ENCODE results near the gene RFX8.

- no peak for TF ChIP-seq EZH2 (IDR thresholded peaks at IDR 0.05; ENCODE audit: low read length, unreplicated experiment)
- no peak for TF ChIP-seq EZH2phosphoT487 (IDR thresholded peaks at IDR 0.05; ENCODE audit: borderline replicate concordance, low read length)
Observed at GRCh38 chr2:101477556-101477955, 2.6 kb upstream of the RFX8 start.

Measured in PC-3 (cell line).